Stomach (tissue), 9 donors: ENCODE measurements around the gene LACC1. TPM values are rescaled to one million over a fixed set of nuclear protein-coding genes. Genes with fewer than 3 reads are reported as not detected.

Experiments used
- DNase-seq, 2 donors: peaks; one replicate each; pipeline versions ENCODE4 v3.0.0 to v3.0.0-alpha.2; 2013 to 2019
- H3K27ac ChIP-seq, 5 donors: fragments of 200-600 bp in 4 of 5; sonication (generic) in 4 of 5; one replicate each; pipeline ENCODE4 v1.5.1; 2013 to 2019; ENCODE audit warnings: mild to moderate bottlenecking in 1 of 5, moderate library complexity in 1 of 5
- H3K27me3 ChIP-seq, 3 donors: fragments of 200-600 bp; sonication (generic); one replicate each; pipeline ENCODE4 v1.5.1; 2017 to 2019; ENCODE audit warnings: mixed run types in 1 of 3
- H3K36me3 ChIP-seq, 4 donors: fragments of 200-600 bp; sonication (generic); 1 replicate in 3 of 4; 2 replicates in 1 of 4; pipeline ENCODE4 v1.5.1; 2016 to 2019
- H3K4me1 ChIP-seq, 4 donors: fragments of 200-600 bp; sonication (generic); one replicate each; pipeline ENCODE4 v1.5.1; 2016 to 2019
- H3K4me3 ChIP-seq, 4 donors: fragments of 200-600 bp; sonication (generic) in 3 of 4; one replicate each; pipeline ENCODE4 v1.5.1; 2016 to 2019; ENCODE audit warnings: mild to moderate bottlenecking in 1 of 4
- H3K9me3 ChIP-seq, 4 donors: fragments of 200-600 bp; sonication (generic); one replicate each; pipeline ENCODE4 v1.5.1; 2016 to 2019
- CTCF ChIP-seq, 7 experiments: fragments of 450-650 bp in 4 of 7; fragments of 200-600 bp in 3 of 7; sonication (generic) in 3 of 7; IDR thresholded peaks; one replicate each; pipeline ENCODE4 v1.5.1; 2016 to 2019; ENCODE audit warnings: antibody characterized with exemption in 7 of 7, control low read depth in 2 of 7, mild to moderate bottlenecking in 1 of 7
- EP300 ChIP-seq: sonication (generic); formaldehyde crosslinking; IDR thresholded peaks from one replicate; pipeline ENCODE4 v1.6.1; 2017; ENCODE audit warnings: antibody characterized with exemption
- POLR2A ChIP-seq, 4 donors: fragments of 450-650 bp; IDR thresholded peaks; one replicate each; pipeline ENCODE4 v1.6.1; 2016; ENCODE audit warnings: antibody characterized with exemption in 4 of 4, control low read depth in 2 of 4, mild to moderate bottlenecking in 1 of 4, moderate library complexity in 1 of 4
- POLR2AphosphoS5 ChIP-seq, 3 donors: sonication (generic); formaldehyde crosslinking; IDR thresholded peaks; one replicate each; pipeline ENCODE4 v1.6.1; 2016; ENCODE audit warnings: antibody characterized with exemption in 3 of 3
- WGBS, 5 donors: extraction: QIAGEN DNeasy Blood & Tissue Kit in 3 of 5; methylation state at CpG; one replicate each; pipeline versions ENCODE4 v1.1.5 to v1.1.7; 2013 to 2018; 5-methylcytosine and 5-hydroxymethylcytosine counted together
- intact Hi-C: fragments of 100-400 bp; cut with DNase I; formaldehyde crosslinking; loops from one replicate; pipeline ENCODE4 v1.15.1; 2023; ENCODE audit warnings: low total_unique reads
- polyA plus RNA-seq, 3 donors: library from polyadenylated mRNA; stranded (reverse); fragments of 200-250 nt; gene quantifications; one replicate each; pipeline ENCODE4 v1.2.3, GENCODE V29; 2013
- total RNA-seq, 5 donors: library from RNA; depleted of rRNA; stranded (reverse); fragments of >200 nt; gene quantifications; one replicate each; pipeline versions ENCODE4 v1.1.0 to v1.2.3, GENCODE V29; 2014 to 2016
- donor health status: healthy with polysubstance abuse.
- donor health status: Bipolar disorder and iron deficiency.
- donor health status: healthy.

LACC1 gene
- total and polyA plus RNA-seq, 8 donors: 0.89 to 35.6 (median 7.1) TPM

GRCh38 chr13:43877766-43878165 lies 1.9 kb upstream of the LACC1 start:
- intact Hi-C loops: no loop called here
- Histone ChIP-seq H3K36me3 (peaks cover 0 to 2% (median 0%) of the 10 kb centered on the region in 4 donors), H3K27me3 (no peaks in the 10 kb centered on the region), H3K4me1 (peaks cover 12 to 40% (median 17%) of the 10 kb centered on the region in 4 donors), H3K27ac (peak overlapping the region in 1 of 5 donors; percentile 6), H3K9me3 (no peaks in the 10 kb centered on the region), H3K4me3 (no peak overlapping the region)
- TF ChIP-seq EP300 (no peak), CTCF (IDR thresholded peaks at IDR 0.05) (no peak), POLR2A (IDR thresholded peaks at IDR 0.05) (no peak), POLR2AphosphoS5 (IDR thresholded peaks at IDR 0.05) (no peak)
- no peak for DNase-seq
- WGBS, 5 donors: 80 to 97% (median 92%) methylated on average over 1 of the region's 1 CpG

GRCh38 chr13:43878892-43879754 lies 581 bp upstream of the LACC1 start, which contains the start of gene CCDC122:
TSS of gene CCDC122 (minus strand) at chr13:43879740. CDS start at chr13:43869376, 10,364 bp downstream.
- H3K4me1 ChIP-seq: peaks cover 12 to 44% (median 17%) of the 10 kb centered on the region in 4 donors
- 0 to 1% (median 1%) methylated on average over 16 to 78 of the region's 78 CpGs for WGBS, 5 donors
- DNase-seq: peak; percentile 87 to 95
- peak within 1 kb of the TSS; percentile 95 to 99 (median 95) for H3K27ac ChIP-seq
- intact Hi-C loops: no loop called here
- H3K9me3 ChIP-seq: no peaks in the 10 kb centered on the region
- no peaks in the 10 kb centered on the region for H3K27me3 ChIP-seq
- H3K4me3 ChIP-seq: peak within 1 kb of the TSS; percentile 54 to 90 (median 70)
- peak; percentile 18 to 89 (median 88) for TF ChIP-seq POLR2AphosphoS5 (IDR thresholded peaks at IDR 0.05)
- TF ChIP-seq CTCF (IDR thresholded peaks at IDR 0.05): no peak
- TF ChIP-seq POLR2A (IDR thresholded peaks at IDR 0.05): peak in 1 of 4 donors; percentile 35
- H3K36me3 ChIP-seq: peaks cover 0 to 4% (median 1%) of the 10 kb centered on the region in 4 donors

GRCh38 chr13:43880214-43880855 lies 631 bp downstream of the LACC1 start:
- TF ChIP-seq POLR2A (IDR thresholded peaks at IDR 0.05) (no peak), POLR2AphosphoS5 (IDR thresholded peaks at IDR 0.05) (no peak), CTCF (IDR thresholded peaks at IDR 0.05) (no peak), EP300 (no peak)
- peak overlapping the region; percentile 95 to 99 (median 95) for H3K27ac ChIP-seq
- H3K9me3 ChIP-seq: no peaks in the 10 kb centered on the region
- no peak for DNase-seq
- peaks cover 0 to 9% (median 5%) of the 10 kb centered on the region in 4 donors for H3K36me3 ChIP-seq
- no peaks in the 10 kb centered on the region for H3K27me3 ChIP-seq
- peak overlapping the region; percentile 54 to 90 (median 70) for H3K4me3 ChIP-seq
- 22 to 43% (median 38%) methylated on average over 15 of the region's 15 CpGs for WGBS, 5 donors
- intact Hi-C loops: no loop called here
- peaks cover 12 to 38% (median 17%) of the 10 kb centered on the region in 4 donors for H3K4me1 ChIP-seq

- H3K36me3 ChIP-seq: peaks cover 0 to 14% (median 11%) of the 10 kb centered on the region in 4 donors
- no peak overlapping the region for H3K27ac ChIP-seq
- H3K4me1 ChIP-seq: peaks cover 12 to 38% (median 17%) of the 10 kb centered on the region in 4 donors
- peak in 1 of 2 donors; percentile 16 for DNase-seq
- intact Hi-C loops: no loop called here
- H3K9me3 ChIP-seq: no peaks in the 10 kb centered on the region
- no peak for TF ChIP-seq POLR2A (IDR thresholded peaks at IDR 0.05)
- no peak for TF ChIP-seq CTCF (IDR thresholded peaks at IDR 0.05)
- no peak for TF ChIP-seq EP300
- TF ChIP-seq POLR2AphosphoS5 (IDR thresholded peaks at IDR 0.05): no peak
- no peaks in the 10 kb centered on the region for H3K27me3 ChIP-seq
- H3K4me3 ChIP-seq: no peak overlapping the region
These were observed 1.2 kb downstream of the LACC1 start for GRCh38 chr13:43880926-43881325.
